NCI-H69 (cell line): ENCODE results near the gene NUDT14.
A peak's percentile ranks its signal among the peaks of the same experiment; 100 is the strongest.

ENCODE experiments used
- DNase-seq: peaks from one replicate; lab custom pipeline; 2025; lab: John Stamatoyannopoulos, UW

Gene NUDT14

GRCh38 chr14:105199093-105199492 lies 18.0 kb upstream of the NUDT14 start:
- DNase-seq = no peak

DNA sequence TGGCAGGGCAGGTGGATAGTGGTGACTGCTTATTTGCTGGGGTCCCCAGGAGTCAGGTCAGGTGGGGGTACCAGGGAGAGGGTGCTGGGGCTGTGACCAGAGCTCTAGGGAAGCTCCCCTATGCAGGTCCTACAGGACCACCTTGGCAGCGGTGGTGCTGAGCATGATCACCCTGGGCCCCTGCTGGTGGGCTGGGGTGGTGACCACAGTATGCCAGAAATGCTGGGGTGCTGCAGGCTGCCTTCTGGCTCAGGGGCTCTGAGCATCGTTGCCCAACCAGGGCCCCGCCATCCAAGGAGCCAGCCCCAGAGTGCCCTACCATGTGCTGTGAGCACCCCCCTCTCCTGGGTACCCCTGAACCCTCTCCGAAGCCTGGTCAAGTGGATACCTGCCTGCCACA lies 17.5 kb upstream of the NUDT14 start:
- DNase-seq = no peak

DNA sequence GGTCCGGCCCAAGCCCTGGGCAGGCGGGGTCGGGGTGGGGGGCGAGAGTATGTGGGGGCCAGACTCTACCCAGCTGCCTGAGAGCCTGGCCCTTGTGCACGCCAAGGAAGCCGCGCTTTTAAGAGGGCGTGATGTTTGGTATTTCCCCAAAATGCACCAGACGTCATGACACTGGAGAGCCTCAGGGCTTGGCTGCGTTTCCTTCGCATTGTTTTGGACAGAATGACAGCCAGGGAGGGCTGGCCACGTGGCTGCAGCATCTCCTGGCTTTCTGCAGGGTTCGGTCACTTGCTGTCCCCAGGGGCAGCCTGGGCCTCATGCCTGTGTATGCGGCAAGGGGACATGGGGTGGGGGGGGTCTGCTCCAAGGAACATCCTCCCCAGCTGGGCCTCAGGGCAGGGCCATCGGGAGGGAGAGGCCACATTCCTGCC lies 16.1 kb upstream of the NUDT14 start:
- DNase-seq = peak; percentile 72

GRCh38 chr14:105196265-105196960 lies 15.3 kb upstream of the NUDT14 start:
- DNase-seq = peak; percentile 44

GRCh38 chr14:105195522-105196264 lies 14.6 kb upstream of the NUDT14 start:
- DNase-seq = no peak

DNA sequence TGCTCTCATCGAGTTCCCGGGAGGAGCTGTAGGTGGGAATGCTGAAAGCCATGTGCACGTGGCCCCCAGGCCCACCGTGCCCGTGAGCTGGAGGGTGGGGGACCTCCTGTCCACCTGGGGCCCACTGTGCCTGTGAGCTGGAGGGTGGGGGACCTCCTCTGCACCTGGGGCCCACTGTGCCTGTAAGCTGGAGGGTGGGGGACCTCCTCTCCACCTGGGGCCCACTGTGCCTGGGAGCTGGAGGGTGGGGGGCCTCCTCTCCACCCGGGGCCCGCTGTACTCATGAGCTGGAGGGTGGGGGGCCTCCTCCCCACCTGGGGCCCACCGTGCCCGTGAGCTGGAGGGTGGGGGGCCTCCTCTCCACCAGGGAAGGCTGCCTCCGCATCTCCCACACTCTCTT lies 13.9 kb upstream of the NUDT14 start:
- no peak for DNase-seq

DNA sequence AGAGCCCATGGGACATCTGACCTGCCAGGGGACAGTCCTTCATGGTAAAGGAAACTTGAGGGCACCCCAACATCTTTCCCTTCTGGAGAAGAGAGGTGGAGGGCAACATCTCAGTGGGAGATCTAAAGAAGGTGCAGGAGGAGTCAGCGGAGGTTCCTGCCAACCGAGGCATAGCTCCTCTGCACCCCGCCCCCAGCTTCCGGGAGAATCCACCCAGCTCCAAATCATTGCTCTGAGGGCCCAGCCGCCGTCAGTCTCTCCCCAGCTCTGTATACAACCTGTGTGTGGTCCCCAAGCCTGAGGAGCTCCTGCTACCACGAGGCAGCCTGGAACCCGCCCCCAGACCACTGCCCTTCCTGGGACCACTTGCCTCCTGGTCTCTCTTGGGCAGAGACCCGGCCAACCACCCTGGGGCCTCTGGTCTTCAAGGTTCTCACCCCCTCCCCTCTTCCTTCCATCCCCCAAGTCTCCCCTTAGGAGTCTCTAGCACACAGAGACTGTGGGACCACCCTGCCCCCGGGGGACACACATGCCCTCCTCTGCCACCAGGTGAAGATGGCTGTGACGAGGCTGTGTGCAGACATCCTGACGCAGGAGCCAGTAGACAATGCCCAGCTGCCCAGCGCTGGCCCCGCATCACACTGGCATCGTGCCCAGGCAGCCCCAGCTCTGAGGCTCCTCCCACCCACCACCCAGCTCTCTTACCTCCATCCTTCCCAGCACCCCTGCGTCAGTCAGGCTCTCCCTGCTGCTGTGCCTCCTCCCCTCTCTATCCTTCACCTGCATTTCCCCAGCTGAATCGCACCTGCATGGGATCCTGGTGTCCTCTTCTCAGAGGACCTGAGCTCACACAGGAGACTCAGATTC lies 13.0 kb upstream of the NUDT14 start:
- DNase-seq = peak; percentile 90

DNA sequence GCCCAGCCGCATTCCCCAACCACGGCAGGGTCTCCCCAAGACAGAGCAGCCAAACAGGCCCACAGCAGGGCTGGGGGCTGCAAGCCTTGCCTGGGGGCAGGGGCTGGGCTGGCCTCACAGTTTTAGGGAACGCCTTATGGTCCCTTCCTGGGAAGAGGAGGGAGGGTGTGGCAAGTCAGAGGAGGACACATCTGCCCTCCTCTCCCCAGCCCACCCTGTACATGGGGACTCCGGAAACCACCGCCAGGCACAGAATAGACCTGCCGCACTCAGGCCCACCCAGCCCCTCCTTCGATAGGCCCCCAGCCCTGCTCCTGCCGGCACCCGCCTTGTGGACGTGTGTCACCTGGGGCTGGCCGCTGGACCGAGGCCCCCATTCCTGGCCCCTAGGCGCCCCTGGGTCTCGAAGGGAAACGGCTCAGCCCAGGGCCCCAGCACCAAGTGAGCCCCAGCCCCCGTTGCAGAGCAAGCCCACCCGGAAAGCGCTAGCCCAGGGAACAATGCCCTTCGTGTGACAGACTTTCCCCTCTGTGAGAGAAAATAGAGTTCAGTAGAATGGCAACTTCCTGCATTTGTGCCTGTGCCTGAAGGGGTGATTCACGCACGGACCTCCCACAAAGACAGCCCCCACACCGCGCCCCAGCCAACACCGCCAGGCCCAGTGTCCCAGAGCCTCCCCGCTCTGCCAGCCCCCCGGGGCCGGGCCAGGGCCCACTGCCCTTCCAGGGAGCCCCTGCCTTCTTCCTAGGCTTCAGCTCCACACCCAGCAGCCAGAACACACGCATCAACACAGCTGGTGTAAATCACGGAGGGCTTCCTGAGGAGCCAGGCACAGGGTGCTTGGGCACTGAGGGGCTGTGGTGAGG lies 12.0 kb upstream of the NUDT14 start:
- DNase-seq = no peak

- peak; percentile 70 for DNase-seq
These were observed 6.9 kb upstream of the NUDT14 start for GRCh38 chr14:105187935-105188524.

DNA sequence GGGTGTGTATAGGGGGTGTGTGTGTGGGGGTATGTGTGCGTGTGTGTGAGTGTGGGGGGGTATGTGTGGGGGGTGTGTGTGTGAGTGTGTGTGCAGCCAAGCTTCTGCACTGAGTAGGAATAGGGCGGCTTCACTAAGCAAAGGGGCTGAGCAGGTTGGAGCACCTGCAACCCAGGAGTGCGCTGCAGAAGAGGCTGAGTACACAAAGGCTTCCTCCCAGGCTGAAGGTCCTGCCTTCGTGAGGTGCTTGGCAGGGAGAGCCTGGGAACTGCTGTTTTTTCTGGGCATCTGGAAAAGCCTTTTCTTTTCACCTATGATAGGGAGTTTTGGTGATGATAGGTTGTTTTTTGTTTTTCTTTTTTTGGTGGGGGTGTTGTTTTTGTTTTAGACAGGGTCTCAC lies 6.0 kb upstream of the NUDT14 start:
- DNase-seq = peak; percentile 51

DNA sequence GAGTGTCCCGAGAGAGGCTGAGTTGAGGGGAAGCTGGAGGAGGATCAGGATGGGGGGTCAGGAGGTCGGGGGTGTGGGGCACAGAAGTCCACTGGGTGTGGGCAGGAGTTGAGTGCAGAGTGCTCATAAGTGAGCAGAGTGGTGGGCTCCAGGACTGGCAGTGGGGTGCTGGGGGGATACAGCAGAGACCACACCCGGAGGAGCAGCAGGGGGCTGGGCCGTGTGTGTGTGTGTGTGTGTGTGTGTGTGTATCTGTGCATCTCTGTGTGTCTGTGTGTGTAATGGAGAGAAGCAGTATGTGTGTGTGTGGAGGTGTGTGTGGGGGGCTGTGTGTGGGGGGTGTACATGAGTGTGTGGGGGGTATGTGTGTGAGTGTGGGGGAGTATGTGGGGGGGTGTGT lies 4.9 kb upstream of the NUDT14 start:
- DNase-seq = no peak

DNA sequence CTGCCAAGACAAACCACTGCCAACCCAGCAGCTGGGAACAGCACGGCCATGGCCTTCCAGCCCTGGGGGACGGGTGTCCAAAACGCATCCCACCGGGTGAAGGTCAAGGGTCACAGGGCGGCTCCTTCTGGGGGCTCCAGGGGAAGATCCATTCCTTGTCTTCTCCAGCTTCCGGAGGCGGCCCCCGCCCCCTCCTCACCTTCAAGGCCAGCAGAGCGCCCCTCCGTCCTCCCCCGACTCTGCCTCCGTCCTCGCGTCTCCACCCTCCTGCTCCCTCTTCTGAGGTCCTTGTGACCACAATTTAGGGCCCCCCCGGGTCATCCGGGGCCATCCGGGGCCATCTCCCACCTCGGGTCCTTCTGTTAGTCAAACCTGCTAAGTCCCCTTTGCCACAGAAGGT lies 3.9 kb upstream of the NUDT14 start:
- DNase-seq = no peak

DNA sequence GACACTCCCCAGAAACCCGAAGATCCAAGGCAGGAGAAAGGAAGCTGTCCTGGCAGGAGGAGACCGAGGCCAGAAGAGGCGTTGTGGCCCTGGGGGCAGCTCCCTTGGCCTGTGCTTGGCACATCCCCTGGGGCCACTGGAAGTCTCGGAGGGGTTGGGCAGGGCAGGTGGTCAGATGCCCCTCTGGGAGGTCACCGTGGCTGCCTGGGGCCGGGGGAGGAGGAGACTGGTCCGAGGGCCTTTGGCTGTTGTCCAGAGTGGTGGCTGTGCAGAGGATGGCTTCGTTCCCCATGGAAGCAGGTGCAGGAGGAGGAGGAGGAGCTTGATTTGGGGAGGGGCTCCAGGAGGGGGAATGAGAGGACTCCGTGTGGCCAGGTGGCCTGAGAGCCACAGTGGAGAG lies 3.3 kb upstream of the NUDT14 start:
- peak; percentile 56 for DNase-seq

- no peak for DNase-seq
These were observed 1.3 kb upstream of the NUDT14 start for GRCh38 chr14:105182296-105183020.

- peak; percentile 57 for DNase-seq
These were observed 610 bp upstream of the NUDT14 start for GRCh38 chr14:105181549-105182295.

- DNase-seq = no peak
These were observed 1.9 kb downstream of the NUDT14 start for GRCh38 chr14:105179191-105179590.

- DNase-seq = no peak
These were observed 2.3 kb downstream of the NUDT14 start for GRCh38 chr14:105178868-105179140.

DNA sequence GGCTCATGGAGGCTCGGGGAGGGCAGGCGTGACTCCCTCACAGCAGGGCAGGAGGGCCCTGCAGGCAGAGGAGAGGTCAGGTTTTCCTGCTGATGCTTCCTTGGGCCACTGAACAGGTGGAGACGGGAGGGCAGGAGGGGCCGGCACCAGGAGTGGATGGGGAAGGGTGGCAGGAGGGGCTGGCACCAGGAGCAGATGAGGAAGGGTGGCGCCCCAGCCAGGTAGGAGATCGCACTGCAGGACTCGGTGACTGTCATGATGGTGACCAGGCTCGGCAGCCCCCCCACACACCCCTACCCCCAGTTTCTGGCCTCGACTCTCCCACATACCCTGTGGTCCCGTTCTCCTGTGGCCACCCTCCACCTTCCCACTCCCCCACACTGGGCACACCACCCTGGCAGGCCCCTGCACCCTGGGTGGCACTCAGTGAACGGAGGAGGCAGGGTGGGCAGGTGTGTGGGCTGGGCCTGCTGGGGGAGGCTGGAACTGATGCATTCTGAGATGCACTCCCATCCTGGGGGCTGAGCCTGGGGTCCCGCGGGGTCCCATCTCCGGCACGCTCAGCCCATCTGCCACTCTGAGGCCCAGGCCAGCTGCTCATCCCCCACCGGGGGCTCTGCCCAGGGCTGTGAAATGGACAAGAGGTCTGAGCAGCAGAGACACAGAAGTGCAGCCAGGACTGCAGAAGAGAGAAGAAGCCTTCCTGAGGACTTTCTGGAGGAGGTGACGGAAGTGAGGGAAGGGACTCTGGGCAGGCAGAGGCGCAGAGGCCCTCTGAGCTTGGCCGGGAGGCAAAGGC lies 2.8 kb downstream of the NUDT14 start:
- peak; percentile 53 for DNase-seq

- DNase-seq = no peak
These were observed 4.0 kb downstream of the NUDT14 start for GRCh38 chr14:105177082-105177481.
